CD4-positive, alpha-beta memory T cell (primary cell): ENCODE results near the gene DAB1. TPM values are rescaled to one million over a fixed set of nuclear protein-coding genes. Genes with fewer than 3 reads are reported as not detected.

Experiments
- CTCF ChIA-PET: fragments of 350-600 bp; sonication (Branson Sonifier 250); formaldehyde crosslinking; loops from one replicate; lab custom pipeline; 2021; ENCODE audit warnings: inconsistent platforms; ENCODE audit not compliant: partially characterized antibody; lab: Charles Lee
- POLR2A ChIA-PET: fragments of 350-600 bp; sonication (Branson Sonifier 250); formaldehyde crosslinking; loops from one replicate; lab custom pipeline; 2021; ENCODE audit not compliant: partially characterized antibody; lab: Charles Lee
- DNase-seq, 5 donors: peaks; one replicate each; pipeline versions ENCODE4 v3.0.0 to v3.0.0-alpha.2; 2020 to 2022; ENCODE audit warnings: mixed read lengths in 1 of 5
- H3K27ac ChIP-seq: one replicate; pipeline ENCODE4 v1.7.0; 2013; ENCODE audit warnings: low read depth, low read length
- H3K27me3 ChIP-seq: 2 replicates; pipeline ENCODE4 v1.7.0; 2013; ENCODE audit warnings: mild to moderate bottlenecking, low read length, moderate library complexity; ENCODE audit not compliant: insufficient read depth
- H3K36me3 ChIP-seq: 2 replicates; pipeline ENCODE4 v1.7.0; 2013; ENCODE audit warnings: mild to moderate bottlenecking, low read length, moderate library complexity; ENCODE audit not compliant: insufficient read depth
- H3K4me1 ChIP-seq: 2 replicates; pipeline ENCODE4 v1.7.0; 2013; ENCODE audit warnings: mild to moderate bottlenecking, low read length, moderate library complexity; ENCODE audit not compliant: insufficient read depth
- H3K4me3 ChIP-seq, 2 donors: one replicate each; pipeline ENCODE4 v1.7.0; 2013; ENCODE audit warnings: low read length in 2 of 2, mild to moderate bottlenecking in 1 of 2
- H3K9me3 ChIP-seq, 2 donors: one replicate each; pipeline ENCODE4 v1.7.0; 2013; ENCODE audit warnings: low read length in 2 of 2, control low read depth in 1 of 2; ENCODE audit not compliant: control insufficient read depth in 1 of 2
- H3K27ac Mint-ChIP-seq, 7 donors: one replicate each; pipeline ENCODE4 v1.8.0; 2020 to 2021; ENCODE audit warnings: mixed read lengths in 7 of 7, mild to moderate bottlenecking in 6 of 7, inconsistent platforms in 3 of 7, moderate library complexity in 3 of 7
- H3K27me3 Mint-ChIP-seq, 2 donors: one replicate each; pipeline ENCODE4 v1.8.0; 2020 to 2021; ENCODE audit warnings: mixed read lengths in 2 of 2
- H3K36me3 Mint-ChIP-seq, 2 donors: one replicate each; pipeline ENCODE4 v1.8.0; 2020 to 2021; ENCODE audit warnings: mixed read lengths in 2 of 2, inconsistent platforms in 1 of 2, mild to moderate bottlenecking in 1 of 2
- H3K4me1 Mint-ChIP-seq, 4 donors: one replicate each; pipeline ENCODE4 v1.8.0; 2020 to 2021; ENCODE audit warnings: mixed read lengths in 4 of 4, mild to moderate bottlenecking in 1 of 4
- H3K4me3 Mint-ChIP-seq, 8 donors: one replicate each; pipeline ENCODE4 v1.8.0; 2020 to 2021; ENCODE audit warnings: mixed read lengths in 8 of 8, mild to moderate bottlenecking in 7 of 8, moderate library complexity in 6 of 8, inconsistent platforms in 3 of 8
- H3K9me3 Mint-ChIP-seq, 8 donors: one replicate each; pipeline ENCODE4 v1.8.0; 2020 to 2021; ENCODE audit warnings: mixed read lengths in 8 of 8, mild to moderate bottlenecking in 5 of 8, inconsistent platforms in 3 of 8, moderate library complexity in 1 of 8
- intact Hi-C: fragments of 100-400 bp; cut with micrococcal nuclease; formaldehyde crosslinking; loops from one replicate; pipeline ENCODE4 v1.15.1; 2023
- polyA plus RNA-seq, 2 donors: library from polyadenylated mRNA; unstranded; fragments of 300-500 nt; fragmentation: Illumina TruSeq; gene quantifications; one replicate each; pipeline ENCODE4 v1.2.3, GENCODE V29; 2021
- total RNA-seq, 2 experiments: library from RNA; stranded (reverse); gene quantifications; one replicate each; pipeline ENCODE4 v1.2.3, GENCODE V29; 2021

The DAB1 gene
- total and polyA plus RNA-seq, 4 experiments from 2014 or later: 1.5 to 3.9 (median 3.2) TPM

DNA sequence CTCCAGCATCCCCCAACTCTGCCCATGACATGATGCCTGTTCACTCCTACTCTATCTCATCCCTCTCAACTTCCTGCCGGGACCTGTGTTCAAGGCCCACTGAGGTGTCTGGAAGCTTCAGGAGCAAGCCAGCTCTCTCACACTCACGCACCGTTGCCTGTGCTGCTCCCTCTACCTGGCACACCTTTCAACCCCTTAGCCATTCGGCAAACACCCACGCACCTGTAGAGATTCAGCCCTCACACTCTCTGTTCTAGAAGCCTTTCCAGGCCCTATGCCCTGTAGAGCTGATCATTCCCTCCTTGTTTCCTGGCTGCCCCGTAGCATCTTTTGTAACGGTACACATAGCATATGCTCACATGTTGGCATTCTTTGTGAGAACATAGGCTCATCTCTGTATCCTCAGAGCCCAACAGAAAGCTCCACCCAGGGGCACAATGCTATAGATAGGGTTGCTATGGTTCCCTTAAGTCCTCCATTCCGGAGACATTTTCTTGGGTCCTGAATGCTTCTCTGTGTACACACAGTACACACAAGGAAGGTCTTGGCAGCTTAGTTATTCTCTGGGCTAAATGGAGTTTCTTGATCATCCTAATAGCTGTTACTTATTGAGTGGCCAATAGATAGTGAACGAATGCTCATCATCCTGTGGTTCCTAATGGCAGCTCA is 459.4 kb downstream of the DAB1 start:
- ChIA-PET CTCF (no interaction called here), POLR2A (no interaction called here)
- Mint-ChIP-seq H3K4me1 (no peaks in the 10 kb centered on the region), H3K27me3 (peaks cover 4 to 5% of the 10 kb centered on the region in 2 donors), H3K9me3 (peaks cover 0 to 5% (median under 1%) of the 10 kb centered on the region in 8 donors), H3K4me3 (no peak overlapping the region), H3K36me3 (no peaks in the 10 kb centered on the region), H3K27ac (no peak overlapping the region)
- Histone ChIP-seq H3K9me3 (no peaks in the 10 kb centered on the region), H3K36me3 (no peaks in the 10 kb centered on the region), H3K27me3 (no peaks in the 10 kb centered on the region), H3K27ac (no peak overlapping the region), H3K4me1 (no peaks in the 10 kb centered on the region), H3K4me3 (no peak overlapping the region)
- intact Hi-C loops: no loop called here
- no peak for DNase-seq

- H3K36me3 Mint-ChIP-seq: no peaks in the 10 kb centered on the region
- peaks cover 0 to 2% (median under 1%) of the 10 kb centered on the region in 8 donors for H3K9me3 Mint-ChIP-seq
- no peak overlapping the region for H3K27ac Mint-ChIP-seq
- POLR2A ChIA-PET: no interaction called here
- DNase-seq: no peak
- peaks cover 4 to 5% of the 10 kb centered on the region in 2 donors for H3K27me3 Mint-ChIP-seq
- Histone ChIP-seq H3K27me3 (no peaks in the 10 kb centered on the region), H3K4me3 (no peak overlapping the region), H3K9me3 (no peaks in the 10 kb centered on the region), H3K36me3 (no peaks in the 10 kb centered on the region), H3K4me1 (no peaks in the 10 kb centered on the region), H3K27ac (no peak overlapping the region)
- H3K4me1 Mint-ChIP-seq: no peaks in the 10 kb centered on the region
- intact Hi-C loops: no loop called here
- CTCF ChIA-PET: no interaction called here
- H3K4me3 Mint-ChIP-seq: no peak overlapping the region
Observed at GRCh38 chr1:56963667-56964066, 460.2 kb downstream of the DAB1 start.

GRCh38 chr1:56961426-56961825 is 462.4 kb downstream of the DAB1 start:
- Histone ChIP-seq H3K4me3 (no peak overlapping the region), H3K9me3 (no peaks in the 10 kb centered on the region), H3K36me3 (no peaks in the 10 kb centered on the region), H3K27me3 (no peaks in the 10 kb centered on the region), H3K27ac (no peak overlapping the region), H3K4me1 (no peaks in the 10 kb centered on the region)
- CTCF ChIA-PET: no interaction called here
- Mint-ChIP-seq H3K36me3 (no peaks in the 10 kb centered on the region), H3K27me3 (peaks cover 5 to 7% of the 10 kb centered on the region in 2 donors), H3K4me1 (no peaks in the 10 kb centered on the region), H3K4me3 (no peak overlapping the region), H3K9me3 (peaks cover 0 to 2% (median 0%) of the 10 kb centered on the region in 8 donors), H3K27ac (no peak overlapping the region)
- intact Hi-C loops: no loop called here
- POLR2A ChIA-PET: no interaction called here
- DNase-seq: no peak

DNA sequence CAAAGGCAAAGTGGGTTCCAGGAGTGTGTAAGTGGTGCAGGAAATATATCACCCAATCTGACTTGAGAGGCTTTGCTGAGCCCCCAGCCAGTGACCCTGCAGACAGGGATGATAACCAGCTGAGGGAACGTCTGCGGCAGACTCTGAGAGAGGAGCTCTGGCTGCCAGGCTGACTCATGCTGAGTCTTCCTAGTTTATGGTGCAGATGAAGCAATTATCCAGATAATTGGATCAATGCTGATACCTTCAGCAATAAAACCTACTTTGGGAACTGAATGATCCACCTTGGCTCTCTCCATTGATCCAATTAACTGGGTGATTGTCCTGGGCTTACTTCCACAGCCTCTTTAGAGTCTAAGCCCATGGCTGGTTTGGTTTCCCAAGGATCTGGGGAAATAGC is 465.3 kb downstream of the DAB1 start:
- H3K27ac Mint-ChIP-seq: no peak overlapping the region

DNA sequence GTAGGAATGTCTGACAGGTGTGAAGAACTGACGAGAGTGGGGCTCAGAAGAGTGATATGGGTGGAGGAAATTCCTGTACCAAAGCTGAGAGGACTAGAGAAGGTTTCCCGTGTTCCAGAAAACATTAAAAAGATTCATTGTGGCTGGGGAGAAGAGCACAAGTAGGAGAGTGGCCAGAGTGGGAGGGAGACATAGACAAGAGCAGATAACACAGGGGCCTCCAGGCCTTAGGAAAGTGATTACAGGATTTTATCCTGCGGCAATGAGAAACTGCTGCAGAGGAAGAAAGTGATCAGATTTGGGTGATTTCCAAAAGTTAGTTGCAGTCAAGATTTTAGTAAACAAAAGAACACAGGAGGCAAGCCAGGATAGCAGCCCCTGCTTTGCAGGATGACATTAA is 465.9 kb downstream of the DAB1 start:
- CTCF ChIA-PET: no interaction called here
- no peak for DNase-seq
- no peak overlapping the region for H3K4me3 ChIP-seq
- intact Hi-C loops: no loop called here
- H3K27ac Mint-ChIP-seq: no peak overlapping the region
- no peaks in the 10 kb centered on the region for H3K4me1 Mint-ChIP-seq
- H3K27me3 ChIP-seq: no peaks in the 10 kb centered on the region
- H3K27me3 Mint-ChIP-seq: peaks cover 2 to 7% of the 10 kb centered on the region in 2 donors
- no peak overlapping the region for H3K27ac ChIP-seq
- H3K36me3 Mint-ChIP-seq: no peaks in the 10 kb centered on the region
- peaks cover 0 to 2% (median 0%) of the 10 kb centered on the region in 8 donors for H3K9me3 Mint-ChIP-seq
- no peaks in the 10 kb centered on the region for H3K9me3 ChIP-seq
- H3K36me3 ChIP-seq: no peaks in the 10 kb centered on the region
- no peak overlapping the region for H3K4me3 Mint-ChIP-seq
- no peaks in the 10 kb centered on the region for H3K4me1 ChIP-seq
- POLR2A ChIA-PET: no interaction called here

More for the DNA sequence above, 465.3 kb downstream of the DAB1 start:
- Mint-ChIP-seq H3K36me3 (no peaks in the 10 kb centered on the region), H3K9me3 (peaks cover 0 to 2% (median 0%) of the 10 kb centered on the region in 8 donors), H3K4me3 (no peak overlapping the region), H3K4me1 (no peaks in the 10 kb centered on the region), H3K27me3 (peaks cover 2 to 7% of the 10 kb centered on the region in 2 donors)
- Histone ChIP-seq H3K27me3 (no peaks in the 10 kb centered on the region), H3K4me3 (no peak overlapping the region), H3K9me3 (no peaks in the 10 kb centered on the region), H3K4me1 (no peaks in the 10 kb centered on the region), H3K36me3 (no peaks in the 10 kb centered on the region), H3K27ac (no peak overlapping the region)
- ChIA-PET CTCF (no interaction called here), POLR2A (no interaction called here)
- no peak for DNase-seq
- intact Hi-C loops: no loop called here

DNA sequence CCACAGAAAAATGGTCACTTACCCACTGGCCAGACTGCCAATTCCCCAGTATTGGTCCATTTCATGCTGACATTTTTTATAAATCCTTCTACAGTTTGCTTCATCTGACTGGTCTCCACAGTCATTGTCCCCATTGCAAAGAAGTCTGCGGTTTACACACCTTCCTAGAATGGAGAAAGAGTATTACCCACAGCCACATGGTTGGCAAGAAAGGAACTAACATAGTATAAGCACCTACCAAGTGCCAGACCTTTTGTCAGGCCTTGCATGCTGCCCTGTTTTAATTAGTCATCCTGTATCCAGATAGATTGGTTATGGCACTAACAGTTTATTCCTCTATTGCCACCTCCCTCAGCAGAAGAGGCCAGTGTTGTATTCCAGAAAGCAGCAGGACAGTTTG is 469.2 kb downstream of the DAB1 start:
- Histone ChIP-seq H3K9me3 (no peaks in the 10 kb centered on the region), H3K4me3 (no peak overlapping the region), H3K36me3 (no peaks in the 10 kb centered on the region), H3K27me3 (no peaks in the 10 kb centered on the region), H3K27ac (no peak overlapping the region), H3K4me1 (no peaks in the 10 kb centered on the region)
- no peaks in the 10 kb centered on the region for H3K36me3 Mint-ChIP-seq
- POLR2A ChIA-PET: no interaction called here
- CTCF ChIA-PET: no interaction called here
- H3K4me1 Mint-ChIP-seq: no peaks in the 10 kb centered on the region
- intact Hi-C loops: no loop called here
- peaks cover 0 to 2% (median 0%) of the 10 kb centered on the region in 8 donors for H3K9me3 Mint-ChIP-seq
- H3K27me3 Mint-ChIP-seq: peaks cover 2 to 6% of the 10 kb centered on the region in 2 donors
- DNase-seq: no peak
- no peak overlapping the region for H3K4me3 Mint-ChIP-seq
- no peak overlapping the region for H3K27ac Mint-ChIP-seq

- Histone ChIP-seq H3K27me3 (no peaks in the 10 kb centered on the region), H3K36me3 (no peaks in the 10 kb centered on the region), H3K4me3 (no peak overlapping the region), H3K27ac (no peak overlapping the region), H3K9me3 (no peaks in the 10 kb centered on the region), H3K4me1 (no peaks in the 10 kb centered on the region)
- no peaks in the 10 kb centered on the region for H3K4me1 Mint-ChIP-seq
- peaks cover 2 to 6% of the 10 kb centered on the region in 2 donors for H3K27me3 Mint-ChIP-seq
- CTCF ChIA-PET: no interaction called here
- POLR2A ChIA-PET: no interaction called here
- no peak overlapping the region for H3K4me3 Mint-ChIP-seq
- H3K36me3 Mint-ChIP-seq: no peaks in the 10 kb centered on the region
- no peak for DNase-seq
- intact Hi-C loops: no loop called here
- no peak overlapping the region for H3K27ac Mint-ChIP-seq
- H3K9me3 Mint-ChIP-seq: peaks cover 0 to 2% (median 0%) of the 10 kb centered on the region in 8 donors
Observed at GRCh38 chr1:56953386-56953785, 470.5 kb downstream of the DAB1 start.
